Panc1 (cell line): ENCODE results near the gene FAM153A.
"Not testable (repeated sequence)": the region's sequence is repeated elsewhere in the genome, so short reads cannot be mapped to it uniquely, and the experiment has no call there.

Source experiments
- SIN3A ChIP-seq: IDR thresholded peaks from 2 replicates; pipeline ENCODE4 v1.6.1; 2012; ENCODE audit warnings: low read depth, mild to moderate bottlenecking, low read length, moderate library complexity, borderline replicate concordance; ENCODE audit not compliant: insufficient read depth
- TF ChIP-seq, protein P1 (sequence below): fragments of 450-650 bp; IDR thresholded peaks from 2 replicates; pipeline ENCODE4 v1.5.1; 2017; ENCODE audit warnings: mild to moderate bottlenecking

DNA sequence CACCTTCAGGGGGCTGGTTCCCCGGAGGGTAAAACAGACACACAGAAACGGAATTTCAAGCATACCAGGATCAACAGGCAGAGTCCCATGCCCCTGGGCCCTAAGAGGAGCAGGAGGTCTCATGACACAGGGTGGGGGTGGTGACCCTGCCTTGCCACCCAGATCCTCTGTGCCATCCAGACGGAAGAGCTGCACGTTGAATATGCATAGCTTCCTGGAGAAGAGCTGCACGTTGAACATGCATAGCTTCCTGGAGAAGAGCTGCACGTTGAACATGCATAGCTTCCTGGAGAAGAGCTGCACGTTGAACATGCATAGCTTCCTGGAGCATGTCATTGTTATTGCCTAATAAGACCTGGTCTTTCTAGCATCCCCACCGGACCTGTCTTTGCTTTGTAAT, 59.9 kb downstream of the FAM153A start:
- TF ChIP-seq, protein P1, sequence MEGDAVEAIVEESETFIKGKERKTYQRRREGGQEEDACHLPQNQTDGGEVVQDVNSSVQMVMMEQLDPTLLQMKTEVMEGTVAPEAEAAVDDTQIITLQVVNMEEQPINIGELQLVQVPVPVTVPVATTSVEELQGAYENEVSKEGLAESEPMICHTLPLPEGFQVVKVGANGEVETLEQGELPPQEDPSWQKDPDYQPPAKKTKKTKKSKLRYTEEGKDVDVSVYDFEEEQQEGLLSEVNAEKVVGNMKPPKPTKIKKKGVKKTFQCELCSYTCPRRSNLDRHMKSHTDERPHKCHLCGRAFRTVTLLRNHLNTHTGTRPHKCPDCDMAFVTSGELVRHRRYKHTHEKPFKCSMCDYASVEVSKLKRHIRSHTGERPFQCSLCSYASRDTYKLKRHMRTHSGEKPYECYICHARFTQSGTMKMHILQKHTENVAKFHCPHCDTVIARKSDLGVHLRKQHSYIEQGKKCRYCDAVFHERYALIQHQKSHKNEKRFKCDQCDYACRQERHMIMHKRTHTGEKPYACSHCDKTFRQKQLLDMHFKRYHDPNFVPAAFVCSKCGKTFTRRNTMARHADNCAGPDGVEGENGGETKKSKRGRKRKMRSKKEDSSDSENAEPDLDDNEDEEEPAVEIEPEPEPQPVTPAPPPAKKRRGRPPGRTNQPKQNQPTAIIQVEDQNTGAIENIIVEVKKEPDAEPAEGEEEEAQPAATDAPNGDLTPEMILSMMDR, result not testable (repeated sequence)
- not testable (repeated sequence) for TF ChIP-seq SIN3A
